HTERT RPE-1 (cell line): ENCODE results near the gene WDR88.
"Not testable (repeated sequence)": the region's sequence is repeated elsewhere in the genome, so short reads cannot be mapped to it uniquely, and the experiment has no call there.

Experiments
- in situ Hi-C: fragments of 300-500 bp; cut with MboI; formaldehyde crosslinking; loops from 4 replicates; pipeline ENCODE4 v1.14.3; 2020; ENCODE audit warnings: low sequenced_read_pairs

The WDR88 gene

DNA sequence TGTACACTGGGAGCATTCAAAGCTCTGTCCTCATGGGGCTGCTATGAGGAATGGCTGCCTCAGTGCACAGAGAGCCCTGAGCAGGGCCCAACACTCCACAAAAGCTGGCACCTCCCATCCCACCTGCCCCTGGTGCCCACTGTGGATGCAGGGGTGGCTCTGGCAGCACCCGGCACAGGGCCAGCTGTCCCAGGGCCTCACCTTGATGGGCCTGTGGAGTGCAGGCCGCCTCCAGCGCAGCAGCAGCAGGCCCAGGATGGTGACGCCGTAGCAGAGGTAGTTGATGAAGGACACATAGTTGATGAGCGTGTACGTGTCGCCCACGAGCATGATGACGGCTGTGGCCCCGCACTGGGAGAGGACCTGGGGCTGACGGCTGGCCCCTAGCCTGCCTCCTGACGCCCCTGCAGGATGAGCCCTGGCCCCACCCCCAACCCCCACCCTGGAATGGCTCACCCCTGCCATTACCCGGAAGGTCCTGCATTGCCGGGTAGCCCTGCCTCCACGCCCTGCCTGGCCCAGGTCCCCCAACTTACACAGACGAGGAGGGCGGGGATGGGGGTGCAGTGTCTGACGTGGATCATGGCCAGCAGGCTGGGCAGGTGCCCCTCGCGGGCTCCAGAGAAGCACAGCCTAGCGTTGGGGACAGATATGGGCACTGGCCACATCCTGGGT lies 78.5 kb downstream of the WDR88 start:
- in situ Hi-C loops, result no loop called here

DNA sequence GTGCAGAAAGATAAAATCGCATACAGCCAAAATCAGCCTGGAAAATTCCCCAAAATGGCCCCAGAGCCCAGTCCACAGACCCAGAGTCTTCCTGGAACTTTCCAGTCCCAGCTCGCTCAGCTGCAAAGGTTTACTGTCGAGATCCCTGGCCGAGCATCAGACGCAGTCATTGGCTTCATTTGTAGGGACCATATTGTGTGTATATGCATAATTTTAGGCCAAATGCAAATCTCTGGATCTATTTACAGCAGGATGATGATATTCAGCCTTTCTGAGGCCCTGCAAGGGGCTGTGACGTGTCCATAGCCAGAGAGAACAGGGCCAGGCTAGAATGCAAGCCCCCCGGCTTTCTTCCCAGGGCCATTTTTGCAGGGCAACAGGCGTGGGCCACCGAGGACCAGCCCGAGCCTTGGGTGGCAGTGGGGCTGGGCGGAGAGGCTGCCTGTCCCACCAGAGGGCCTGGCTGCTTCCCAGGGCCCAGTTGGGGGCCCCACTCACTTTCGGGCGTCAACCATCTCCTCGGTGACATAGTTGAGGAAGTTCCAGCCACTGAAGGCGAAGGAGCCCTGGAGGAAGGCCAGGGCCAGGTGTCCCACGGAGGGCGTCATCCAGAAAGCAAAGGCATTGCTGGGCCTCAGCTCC lies 80.0 kb downstream of the WDR88 start:
- in situ Hi-C loops, result no loop called here

DNA sequence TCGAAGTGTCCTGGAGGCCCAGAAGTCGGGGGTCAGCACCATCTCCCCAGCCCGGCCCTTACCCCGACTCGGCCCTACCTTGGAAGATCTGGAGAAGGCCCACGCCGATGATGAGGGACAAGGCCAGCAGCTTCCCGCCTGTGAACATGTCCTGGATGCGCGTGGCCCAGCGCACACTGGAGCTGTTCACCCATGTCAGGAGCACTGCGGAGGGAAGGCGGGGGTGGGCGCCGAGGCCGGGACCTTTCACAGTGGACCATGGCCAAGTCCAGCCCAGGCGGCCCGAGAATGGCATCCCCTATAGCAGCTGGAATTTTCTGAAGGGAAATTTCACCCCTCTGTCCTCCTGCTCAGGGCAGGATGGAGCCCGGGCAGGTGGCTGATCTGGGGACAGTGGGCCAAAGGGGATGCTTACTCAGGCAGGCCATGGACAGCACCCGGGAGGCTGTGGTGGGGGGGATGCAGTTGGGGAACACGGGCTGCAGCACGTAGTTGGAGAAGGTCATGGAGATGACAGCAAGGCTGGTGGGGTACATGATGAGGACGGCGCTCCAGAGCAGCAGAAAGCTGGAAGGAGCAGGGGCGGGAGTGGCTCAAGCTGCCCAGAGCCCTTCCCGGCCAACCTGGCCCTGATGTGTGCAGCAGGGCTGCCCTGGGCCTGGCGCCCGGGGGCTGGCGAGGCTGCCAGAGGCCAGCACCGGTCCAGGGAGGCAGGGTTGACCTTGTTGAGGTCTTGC lies 80.7 kb downstream of the WDR88 start:
- in situ Hi-C loops, result no loop called here

DNA sequence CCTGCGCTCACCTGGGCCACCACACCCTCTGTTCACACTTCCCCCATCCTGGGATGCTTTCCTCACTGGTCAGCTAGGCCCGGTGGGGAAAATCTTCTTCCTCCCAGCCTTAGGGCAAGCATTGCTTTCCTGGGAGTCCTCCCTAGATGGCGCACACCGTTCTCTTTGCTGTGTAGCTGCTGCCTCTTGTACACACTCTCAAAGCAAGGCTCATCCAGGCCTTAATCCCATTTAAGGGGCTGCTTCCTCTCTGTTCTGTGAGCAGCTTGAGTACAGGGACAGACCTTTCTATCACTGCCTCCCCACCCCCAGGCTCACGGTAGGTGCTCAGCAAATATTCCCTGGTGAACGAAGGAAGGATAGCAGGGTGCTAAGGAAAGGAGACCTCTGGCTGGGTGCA lies 82.7 kb downstream of the WDR88 start:
- in situ Hi-C loops, result no loop called here

DNA sequence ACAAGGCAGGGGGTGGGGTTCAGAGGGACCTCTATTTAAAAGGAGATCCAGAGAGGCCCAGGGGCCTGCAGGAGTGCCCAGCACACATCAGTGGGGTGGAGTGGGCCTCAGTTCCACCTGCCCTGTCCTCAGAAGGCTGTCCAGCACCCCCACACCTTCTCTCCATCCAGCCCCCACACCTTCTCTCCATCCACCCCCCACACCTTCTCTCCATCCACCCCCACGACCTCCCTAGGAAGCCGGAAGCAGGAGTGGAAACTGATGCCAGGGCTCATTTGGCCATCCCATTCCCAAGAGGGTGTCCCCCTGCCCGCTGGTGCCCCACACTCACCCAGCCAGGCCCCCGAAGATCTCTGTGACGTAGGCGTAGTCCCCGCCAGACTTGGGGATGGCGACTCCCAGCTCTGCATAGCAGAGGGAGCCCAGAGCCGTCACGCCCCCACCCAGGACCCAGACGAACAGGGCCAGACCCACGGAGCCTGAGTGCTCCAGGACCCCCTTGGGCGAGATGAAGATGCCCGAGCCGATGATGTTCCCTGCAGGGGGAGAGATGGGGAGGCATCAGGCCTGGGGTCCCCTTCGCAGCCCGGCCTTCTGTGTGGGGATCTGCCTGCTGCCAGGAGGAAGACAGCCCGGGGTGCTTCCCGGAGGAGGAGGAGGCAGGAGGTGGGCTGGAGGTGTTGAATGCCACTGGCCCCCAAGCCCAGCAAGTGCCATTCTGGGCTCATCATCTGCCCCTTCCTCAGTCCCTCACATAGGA lies 83.7 kb downstream of the WDR88 start:
- in situ Hi-C loops, result no loop called here

DNA sequence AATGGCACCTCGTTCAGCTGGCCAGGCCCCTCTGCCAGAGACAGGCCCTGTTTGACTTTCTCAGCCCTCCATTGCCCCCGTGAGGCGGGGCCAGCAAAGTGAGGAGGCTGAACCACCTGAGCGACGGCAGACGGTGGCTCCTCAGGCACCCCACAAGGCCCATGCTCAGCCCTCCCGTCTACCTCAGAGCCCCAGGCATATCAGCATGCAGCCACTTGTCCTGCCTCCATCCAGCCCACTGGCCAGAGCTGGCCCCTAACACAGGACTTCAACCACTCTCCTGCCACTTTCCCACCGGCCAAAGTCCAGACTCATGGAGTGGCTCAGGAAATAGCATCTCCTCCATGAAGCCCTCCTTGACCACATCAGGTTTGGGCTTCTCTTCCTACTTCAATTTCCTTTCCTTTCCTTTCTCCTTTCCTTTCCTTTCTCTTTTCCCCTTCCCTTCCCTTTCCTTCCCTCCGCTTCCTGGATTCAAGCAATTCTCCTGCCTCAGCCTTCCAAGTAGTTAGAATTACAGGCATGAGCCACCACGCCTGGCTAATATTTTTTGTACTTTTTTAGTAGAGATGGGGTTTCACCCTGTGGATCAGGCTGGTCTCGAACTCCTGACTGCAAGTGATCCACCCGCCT lies 84.4 kb downstream of the WDR88 start:
- in situ Hi-C loops, result no loop called here

DNA sequence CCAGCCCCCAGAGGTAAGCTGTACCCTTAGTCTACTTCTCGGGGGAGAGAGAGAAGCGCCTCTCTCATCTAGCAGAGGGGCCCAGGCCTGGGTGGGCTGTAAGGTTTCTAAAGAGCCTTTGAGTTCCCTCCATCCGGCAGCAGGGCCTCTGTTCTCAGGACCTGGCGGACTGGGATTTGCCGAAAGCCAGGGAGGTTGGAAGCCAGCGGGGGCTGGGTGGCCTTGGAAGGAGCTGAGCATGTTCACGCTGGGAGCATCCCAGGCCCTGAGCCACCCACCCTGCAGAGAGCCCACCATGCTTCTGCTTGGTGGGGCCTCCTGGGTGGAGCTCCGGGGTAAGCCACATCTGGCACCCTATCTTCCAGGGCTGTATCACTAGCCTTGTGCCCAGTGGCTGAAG lies 86.0 kb downstream of the WDR88 start:
- in situ Hi-C loops, result no loop called here

DNA sequence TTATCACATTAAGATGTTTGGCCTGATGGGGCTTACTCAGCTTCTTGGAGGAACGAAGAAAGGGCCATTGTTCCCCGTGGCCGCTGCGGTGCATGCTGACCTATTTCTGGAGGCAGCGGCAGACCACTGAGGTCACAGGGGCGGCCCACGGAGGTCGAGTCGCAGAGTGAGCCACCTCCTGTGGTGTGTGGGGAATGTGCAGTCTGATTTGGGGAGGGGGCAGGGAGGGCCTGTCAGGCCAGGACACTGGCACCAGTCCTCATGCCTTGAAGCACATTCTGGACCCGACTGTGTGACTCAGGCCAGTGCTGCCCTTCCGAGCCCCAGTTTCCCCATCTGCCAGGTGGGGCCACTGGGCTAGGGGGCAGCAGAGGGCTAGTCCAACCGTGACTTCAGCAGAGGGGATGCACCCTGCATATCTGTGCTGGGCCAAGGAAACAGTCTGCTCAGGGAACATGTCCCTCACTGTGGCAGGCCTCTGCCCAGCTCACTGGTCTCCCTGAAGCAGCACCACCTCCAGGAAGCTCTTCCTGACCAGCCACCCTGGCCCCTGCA lies 87.4 kb downstream of the WDR88 start:
- in situ Hi-C loops, result no loop called here

DNA sequence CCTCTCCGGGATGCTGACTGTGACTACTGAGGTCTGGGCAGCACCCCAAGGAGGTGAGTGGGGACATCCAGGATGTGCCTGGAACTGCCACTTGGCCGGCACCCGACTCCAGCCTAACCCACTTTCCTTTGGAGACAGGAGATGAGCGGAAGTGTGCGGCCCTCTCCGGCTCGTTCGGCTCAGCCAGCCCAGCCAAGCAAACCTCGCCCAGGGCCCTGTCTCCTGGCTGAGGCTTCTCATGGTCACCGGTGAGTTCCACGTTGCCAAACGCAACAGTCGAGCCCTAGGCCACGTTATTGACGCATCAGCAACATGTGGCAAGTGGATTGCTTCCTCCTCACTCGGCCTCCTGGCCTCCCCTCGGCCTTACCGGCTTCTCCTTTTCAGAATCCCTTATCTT lies 88.2 kb downstream of the WDR88 start:
- in situ Hi-C loops, result no loop called here

DNA sequence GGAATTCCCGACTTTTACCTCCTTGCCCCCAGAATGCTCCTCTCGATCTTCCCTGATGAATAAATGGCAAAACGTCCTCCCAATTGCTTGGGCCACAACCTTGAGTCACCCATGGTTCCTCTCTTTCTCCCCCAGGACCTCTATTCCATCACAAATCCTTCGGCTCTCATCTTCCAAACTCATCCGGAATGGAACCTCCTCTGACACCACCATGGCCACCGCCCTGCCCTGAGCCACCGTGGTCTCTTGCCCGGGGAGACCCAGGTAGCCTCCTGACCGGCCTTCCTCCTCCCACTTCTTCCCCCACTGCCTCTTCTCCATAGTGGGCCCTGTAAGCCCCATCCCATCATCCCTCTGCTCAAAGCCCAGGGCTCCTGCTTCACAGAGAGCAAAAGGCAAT lies 88.8 kb downstream of the WDR88 start:
- in situ Hi-C loops, result no loop called here

DNA sequence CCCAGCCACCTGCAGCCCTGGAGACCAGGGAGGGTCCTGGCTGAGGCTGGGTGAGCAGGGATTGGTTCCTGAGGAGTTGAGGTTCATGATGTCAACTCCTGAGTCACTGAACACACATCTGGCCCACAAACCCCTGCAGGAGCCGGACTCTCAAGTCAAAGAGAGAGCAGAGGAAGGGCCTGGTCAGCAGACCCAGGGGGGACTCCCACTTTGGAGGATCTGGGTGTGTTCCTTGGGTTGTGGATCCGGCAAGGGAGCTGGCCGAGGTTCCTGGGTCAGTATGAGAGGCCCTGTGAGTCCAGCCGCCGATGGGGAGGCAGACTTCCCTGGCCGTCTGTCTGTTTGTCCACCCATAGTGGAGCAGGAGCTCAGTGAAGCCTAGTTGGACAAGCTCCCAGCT lies 89.7 kb downstream of the WDR88 start:
- in situ Hi-C loops, result no loop called here

DNA sequence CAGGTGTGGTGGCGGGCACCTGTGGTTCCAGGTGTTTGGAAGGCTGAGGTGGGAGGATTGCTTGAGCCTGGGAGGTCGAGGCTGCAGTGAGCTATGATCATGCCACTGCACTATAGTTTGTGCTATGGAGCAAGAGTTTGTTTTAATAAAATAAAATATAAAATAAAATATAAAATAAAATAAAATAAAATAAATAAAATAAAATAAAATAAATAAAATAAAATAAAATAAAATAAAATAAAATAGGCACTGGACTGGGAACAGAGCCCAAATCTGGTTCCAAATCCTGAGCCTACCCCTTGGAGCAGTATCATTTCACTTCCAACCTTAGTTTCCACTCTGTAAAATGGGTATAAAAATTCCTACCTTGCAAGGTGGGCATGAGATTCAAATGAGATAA lies 90.3 kb downstream of the WDR88 start:
- in situ Hi-C loops, result not testable (repeated sequence)

DNA sequence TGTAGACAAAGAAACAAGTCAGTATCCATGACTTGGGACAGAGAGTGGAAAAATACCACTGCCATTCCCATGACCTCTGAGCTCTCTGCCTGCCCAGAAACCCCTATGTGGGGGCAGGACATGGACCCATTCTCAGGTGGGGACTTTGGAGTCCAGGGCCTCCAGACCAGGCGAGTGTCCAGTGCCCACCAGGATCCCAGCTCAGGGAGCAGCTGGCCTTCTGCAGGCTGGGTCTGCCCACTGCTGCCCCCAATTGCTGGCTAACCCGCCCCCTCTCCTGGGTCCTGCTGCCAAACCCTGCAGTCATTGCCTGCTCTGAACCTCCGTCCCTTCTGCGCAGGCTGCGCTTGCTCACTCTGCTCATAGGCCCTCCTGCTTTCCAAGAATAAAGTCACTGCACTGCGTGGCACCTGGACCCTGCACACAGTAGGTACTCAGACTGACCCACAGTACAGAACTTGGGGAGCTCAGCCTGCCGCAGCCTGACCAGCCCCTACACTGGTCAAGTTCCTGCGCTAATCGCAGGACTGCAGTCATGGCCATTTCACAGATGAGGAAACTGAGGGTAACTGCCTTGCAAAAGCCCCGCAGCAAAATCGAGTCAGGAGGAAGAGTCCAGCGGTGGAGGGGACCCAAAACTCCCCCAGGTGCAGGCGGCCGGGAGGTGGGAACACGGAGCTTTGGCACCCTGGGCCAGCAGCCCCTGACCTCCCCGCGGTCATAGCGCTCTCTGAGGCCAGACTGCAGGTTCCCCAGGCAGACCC lies 93.0 kb downstream of the WDR88 start:
- in situ Hi-C loops, result no loop called here
